Neural progenitor cell (in vitro differentiated cells): ENCODE measurements around the gene RAB31.

Experiments used
- EZH2 ChIP-seq: fragments of 200-600 bp; sonication (generic); IDR thresholded peaks from 2 replicates; pipeline ENCODE4 v1.6.1; 2017; ENCODE audit warnings: antibody characterized with exemption, mild to moderate bottlenecking, moderate library complexity
- TF ChIP-seq, protein P1 (sequence below): fragments of 200-600 bp; sonication (generic); IDR thresholded peaks from 2 replicates; pipeline ENCODE4 v1.5.1; 2017; ENCODE audit warnings: antibody characterized with exemption, mild to moderate bottlenecking

GRCh38 chr18:9722691-9723090 is 14.6 kb downstream of the RAB31 start:
- TF ChIP-seq, protein P1, sequence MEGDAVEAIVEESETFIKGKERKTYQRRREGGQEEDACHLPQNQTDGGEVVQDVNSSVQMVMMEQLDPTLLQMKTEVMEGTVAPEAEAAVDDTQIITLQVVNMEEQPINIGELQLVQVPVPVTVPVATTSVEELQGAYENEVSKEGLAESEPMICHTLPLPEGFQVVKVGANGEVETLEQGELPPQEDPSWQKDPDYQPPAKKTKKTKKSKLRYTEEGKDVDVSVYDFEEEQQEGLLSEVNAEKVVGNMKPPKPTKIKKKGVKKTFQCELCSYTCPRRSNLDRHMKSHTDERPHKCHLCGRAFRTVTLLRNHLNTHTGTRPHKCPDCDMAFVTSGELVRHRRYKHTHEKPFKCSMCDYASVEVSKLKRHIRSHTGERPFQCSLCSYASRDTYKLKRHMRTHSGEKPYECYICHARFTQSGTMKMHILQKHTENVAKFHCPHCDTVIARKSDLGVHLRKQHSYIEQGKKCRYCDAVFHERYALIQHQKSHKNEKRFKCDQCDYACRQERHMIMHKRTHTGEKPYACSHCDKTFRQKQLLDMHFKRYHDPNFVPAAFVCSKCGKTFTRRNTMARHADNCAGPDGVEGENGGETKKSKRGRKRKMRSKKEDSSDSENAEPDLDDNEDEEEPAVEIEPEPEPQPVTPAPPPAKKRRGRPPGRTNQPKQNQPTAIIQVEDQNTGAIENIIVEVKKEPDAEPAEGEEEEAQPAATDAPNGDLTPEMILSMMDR: no peak
- TF ChIP-seq EZH2: no peak
